Upper lobe of right lung (tissue), 1 donor: ENCODE measurements around the gene BAIAP2L1. TPM values are rescaled to one million over a fixed set of nuclear protein-coding genes. Genes with fewer than 3 reads are reported as not detected.

Source experiments
- ATAC-seq: fragments of 200-7000 bp; cut with Tn5 transposase; one replicate; pipeline ENCODE4 v1.9.1; 2020; ENCODE audit warnings: mild to moderate bottlenecking, moderate library complexity
- DNase-seq: peaks from one replicate; pipeline ENCODE4 v3.0.0-alpha.2; 2020
- H3K27ac ChIP-seq: fragments of 200-600 bp; one replicate; pipeline ENCODE4 v1.8.0; 2022
- H3K27me3 ChIP-seq: fragments of 200-600 bp; one replicate; pipeline ENCODE4 v1.8.0; 2022; ENCODE audit warnings: mild to moderate bottlenecking
- H3K36me3 ChIP-seq: fragments of 200-600 bp; one replicate; pipeline ENCODE4 v1.8.0; 2022
- H3K4me1 ChIP-seq: fragments of 200-600 bp; one replicate; pipeline ENCODE4 v1.8.0; 2022
- H3K4me3 ChIP-seq: fragments of 200-600 bp; one replicate; pipeline ENCODE4 v1.8.0; 2022; ENCODE audit warnings: mild to moderate bottlenecking
- H3K9me3 ChIP-seq: fragments of 200-600 bp; one replicate; pipeline ENCODE4 v1.8.0; 2022
- intact Hi-C: fragments of 100-400 bp; cut with DNase I; formaldehyde crosslinking; loops from one replicate; pipeline ENCODE4 v1.11.0; 2022
- total RNA-seq: library from RNA; stranded (reverse); fragmentation: NEBNext Ultra II Directional; extraction: Animal tissue kit (Norgen Biotek cat#: 25700); gene quantifications from one replicate; pipeline ENCODE4 v1.2.1, GENCODE V29; 2021
- TF ChIP-seq, protein P1 (sequence below): fragments of 200-600 bp; IDR thresholded peaks from one replicate; pipeline ENCODE4 v1.8.0; 2022; ENCODE audit warnings: antibody characterized with exemption
- donor health status: DM: no; HTN: yes; CAD: no; lungs with severe emphysema.

BAIAP2L1 gene
- total RNA-seq, 1 donor from 2014 or later = 22.9 TPM

DNA sequence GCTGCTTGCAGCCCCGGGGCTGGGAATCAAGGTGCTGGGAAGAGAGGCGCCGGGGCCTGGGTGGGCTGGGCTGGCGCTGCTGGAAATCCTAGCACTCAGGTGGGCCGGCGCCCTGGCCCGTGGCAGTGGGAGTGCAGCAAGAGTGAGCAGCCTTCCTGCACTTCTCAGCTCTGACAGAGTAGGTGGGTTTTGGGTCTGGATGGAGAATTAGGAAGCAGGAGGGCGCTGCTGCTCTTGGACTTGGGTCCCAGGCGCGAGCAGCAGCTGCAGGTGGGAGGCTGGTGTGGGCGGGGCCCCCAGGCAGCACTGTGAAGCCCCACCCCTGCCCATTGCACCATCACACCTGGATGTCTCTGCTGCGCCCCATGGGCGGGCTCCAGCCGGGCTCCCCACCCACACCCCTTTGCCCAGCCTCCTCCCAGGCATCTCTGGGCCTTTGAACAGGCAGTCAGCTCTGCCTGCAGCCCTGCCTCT lies 113.4 kb downstream of the BAIAP2L1 start:
- Histone ChIP-seq H3K9me3 (no peaks in the 10 kb centered on the region), H3K4me1 (peaks cover 51% of the 10 kb centered on the region), H3K27ac (peak overlapping the region; percentile 96), H3K27me3 (no peaks in the 10 kb centered on the region), H3K4me3 (peak overlapping the region; percentile 88), H3K36me3 (peaks cover 55% of the 10 kb centered on the region)
- TF ChIP-seq, protein P1, sequence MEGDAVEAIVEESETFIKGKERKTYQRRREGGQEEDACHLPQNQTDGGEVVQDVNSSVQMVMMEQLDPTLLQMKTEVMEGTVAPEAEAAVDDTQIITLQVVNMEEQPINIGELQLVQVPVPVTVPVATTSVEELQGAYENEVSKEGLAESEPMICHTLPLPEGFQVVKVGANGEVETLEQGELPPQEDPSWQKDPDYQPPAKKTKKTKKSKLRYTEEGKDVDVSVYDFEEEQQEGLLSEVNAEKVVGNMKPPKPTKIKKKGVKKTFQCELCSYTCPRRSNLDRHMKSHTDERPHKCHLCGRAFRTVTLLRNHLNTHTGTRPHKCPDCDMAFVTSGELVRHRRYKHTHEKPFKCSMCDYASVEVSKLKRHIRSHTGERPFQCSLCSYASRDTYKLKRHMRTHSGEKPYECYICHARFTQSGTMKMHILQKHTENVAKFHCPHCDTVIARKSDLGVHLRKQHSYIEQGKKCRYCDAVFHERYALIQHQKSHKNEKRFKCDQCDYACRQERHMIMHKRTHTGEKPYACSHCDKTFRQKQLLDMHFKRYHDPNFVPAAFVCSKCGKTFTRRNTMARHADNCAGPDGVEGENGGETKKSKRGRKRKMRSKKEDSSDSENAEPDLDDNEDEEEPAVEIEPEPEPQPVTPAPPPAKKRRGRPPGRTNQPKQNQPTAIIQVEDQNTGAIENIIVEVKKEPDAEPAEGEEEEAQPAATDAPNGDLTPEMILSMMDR = no peak
- peak; percentile 50 for ATAC-seq
- intact Hi-C loops = no loop called here
- peak; percentile 88 for DNase-seq

DNA sequence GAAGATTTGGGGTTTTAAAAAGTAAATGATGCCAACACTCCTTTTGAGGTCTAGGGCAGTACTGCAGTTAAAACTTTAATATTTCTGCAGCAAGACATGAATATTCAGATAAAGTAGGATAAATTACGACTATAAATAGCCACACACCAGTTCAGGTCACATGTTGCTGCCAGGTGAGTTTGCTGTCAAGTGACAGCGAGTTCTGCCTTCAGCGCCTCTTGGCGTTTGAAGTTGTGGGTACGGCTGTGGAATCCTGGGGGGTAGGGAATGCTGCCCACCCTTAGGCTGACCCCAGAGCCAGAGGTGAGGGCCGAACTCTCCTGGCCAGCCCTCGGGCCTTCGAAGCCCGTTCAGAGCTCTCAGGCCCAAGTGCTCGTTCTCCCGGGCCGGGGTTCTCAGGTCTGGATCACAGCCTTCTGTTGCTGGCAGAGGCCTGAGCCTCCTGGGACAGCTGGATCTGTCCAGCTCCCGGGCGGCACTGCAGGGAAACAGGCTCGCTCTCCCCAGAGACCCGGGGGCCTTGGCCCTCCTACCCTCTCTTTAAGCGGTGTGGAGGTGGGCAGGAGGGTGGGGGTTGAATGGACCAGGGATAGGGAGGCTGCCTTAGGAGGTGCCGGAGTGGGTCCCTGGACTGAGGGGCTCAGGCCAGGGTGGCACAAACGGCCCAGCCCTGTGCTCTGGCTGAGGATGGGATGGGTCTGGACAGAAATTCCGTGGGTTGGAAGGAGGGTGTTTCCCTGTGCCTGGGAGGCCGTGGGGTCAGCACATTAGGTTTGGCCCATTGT lies 114.0 kb downstream of the BAIAP2L1 start:
- H3K27ac ChIP-seq = peak overlapping the region; percentile 96
- peaks cover 51% of the 10 kb centered on the region for H3K4me1 ChIP-seq
- peak; percentile 65 for DNase-seq
- no peaks in the 10 kb centered on the region for H3K27me3 ChIP-seq
- H3K9me3 ChIP-seq = no peaks in the 10 kb centered on the region
- H3K36me3 ChIP-seq = peaks cover 49% of the 10 kb centered on the region
- no peak for ATAC-seq
- intact Hi-C loops = no loop called here
- peak overlapping the region; percentile 88 for H3K4me3 ChIP-seq
- TF ChIP-seq, protein P1 = no peak

DNA sequence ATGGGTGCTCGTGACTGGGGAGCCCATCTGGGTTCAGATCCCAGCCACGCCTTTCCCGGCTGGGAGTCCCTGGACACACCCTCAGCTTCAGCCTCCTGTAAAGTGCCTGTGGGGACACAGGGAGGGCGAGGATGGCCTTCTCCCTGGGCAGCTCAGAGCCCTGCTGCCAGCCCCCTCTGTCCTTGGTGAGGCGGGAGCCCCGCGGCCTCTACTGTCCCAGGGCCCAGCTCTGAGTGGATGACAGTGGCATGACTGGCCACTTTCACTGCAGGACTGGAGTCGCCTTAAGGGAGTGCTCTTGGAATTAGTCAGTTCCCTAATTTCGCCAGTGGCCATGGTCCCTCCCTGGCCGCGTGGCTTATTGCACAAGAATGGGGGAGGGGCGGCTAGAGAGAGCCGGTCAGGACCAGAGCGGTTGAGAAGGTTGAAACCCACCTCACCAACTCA lies 114.8 kb downstream of the BAIAP2L1 start:
- ATAC-seq (peak; percentile 5), DNase-seq (peak; percentile 87)
- Histone ChIP-seq H3K27me3 (no peaks in the 10 kb centered on the region), H3K36me3 (peaks cover 41% of the 10 kb centered on the region), H3K27ac (peak overlapping the region; percentile 96), H3K4me3 (peak overlapping the region; percentile 88), H3K9me3 (no peaks in the 10 kb centered on the region), H3K4me1 (peaks cover 51% of the 10 kb centered on the region)
- TF ChIP-seq, protein P1 = no peak
- intact Hi-C loops = no loop called here

DNA sequence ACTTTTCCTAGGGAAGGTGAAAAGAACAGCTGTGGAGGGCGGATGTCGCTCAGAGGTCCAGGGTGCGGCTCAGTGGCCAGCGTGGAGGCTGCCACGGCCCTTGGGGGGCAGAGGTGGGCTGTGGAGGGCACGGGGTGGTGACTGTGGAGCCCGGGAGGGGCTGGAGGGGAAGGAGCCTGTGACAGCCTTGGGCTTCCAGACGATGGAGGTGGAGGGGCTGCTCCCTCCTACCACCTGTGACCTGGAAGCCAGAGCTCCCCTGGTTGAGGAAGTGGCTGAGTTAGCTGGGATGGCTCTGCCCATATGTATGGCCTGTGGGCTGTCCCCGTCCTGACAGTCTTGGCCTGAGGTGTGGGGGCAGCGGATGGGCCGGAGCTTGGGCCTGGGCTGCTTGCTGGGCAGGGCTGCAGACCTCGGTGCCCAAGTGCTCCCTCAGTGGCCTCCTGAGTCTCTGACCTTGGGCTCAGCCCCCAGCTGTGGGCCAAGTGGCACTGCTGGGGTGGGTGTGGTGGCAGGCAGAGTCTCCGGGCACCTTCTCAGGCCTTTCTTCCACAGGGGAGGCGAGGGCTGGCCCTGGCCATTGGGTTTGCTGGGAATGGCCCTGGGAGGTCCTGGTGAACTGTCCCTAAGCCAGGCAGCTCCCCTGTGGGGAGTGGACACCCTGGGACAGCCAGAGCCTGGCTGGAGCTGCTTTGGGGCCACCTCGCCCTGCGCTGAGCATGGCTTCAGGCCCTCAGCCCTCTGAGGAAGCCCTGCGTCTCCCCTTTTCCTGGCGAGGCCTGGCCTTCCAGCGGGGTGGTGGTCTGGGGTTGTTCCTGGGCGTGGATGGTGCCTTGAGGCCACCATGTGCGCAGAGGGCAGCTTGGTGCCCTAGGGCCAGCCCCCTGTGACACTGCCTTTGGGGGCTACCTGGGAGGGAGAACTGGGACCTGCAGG lies 115.5 kb downstream of the BAIAP2L1 start:
- peak overlapping the region; percentile 88 for H3K4me3 ChIP-seq
- H3K27ac ChIP-seq = peak overlapping the region; percentile 96
- no peak for ATAC-seq
- TF ChIP-seq, protein P1 = no peak
- intact Hi-C loops = no loop called here
- H3K27me3 ChIP-seq = no peaks in the 10 kb centered on the region
- no peaks in the 10 kb centered on the region for H3K9me3 ChIP-seq
- DNase-seq = no peak
- H3K4me1 ChIP-seq = peaks cover 56% of the 10 kb centered on the region
- H3K36me3 ChIP-seq = peaks cover 34% of the 10 kb centered on the region

DNA sequence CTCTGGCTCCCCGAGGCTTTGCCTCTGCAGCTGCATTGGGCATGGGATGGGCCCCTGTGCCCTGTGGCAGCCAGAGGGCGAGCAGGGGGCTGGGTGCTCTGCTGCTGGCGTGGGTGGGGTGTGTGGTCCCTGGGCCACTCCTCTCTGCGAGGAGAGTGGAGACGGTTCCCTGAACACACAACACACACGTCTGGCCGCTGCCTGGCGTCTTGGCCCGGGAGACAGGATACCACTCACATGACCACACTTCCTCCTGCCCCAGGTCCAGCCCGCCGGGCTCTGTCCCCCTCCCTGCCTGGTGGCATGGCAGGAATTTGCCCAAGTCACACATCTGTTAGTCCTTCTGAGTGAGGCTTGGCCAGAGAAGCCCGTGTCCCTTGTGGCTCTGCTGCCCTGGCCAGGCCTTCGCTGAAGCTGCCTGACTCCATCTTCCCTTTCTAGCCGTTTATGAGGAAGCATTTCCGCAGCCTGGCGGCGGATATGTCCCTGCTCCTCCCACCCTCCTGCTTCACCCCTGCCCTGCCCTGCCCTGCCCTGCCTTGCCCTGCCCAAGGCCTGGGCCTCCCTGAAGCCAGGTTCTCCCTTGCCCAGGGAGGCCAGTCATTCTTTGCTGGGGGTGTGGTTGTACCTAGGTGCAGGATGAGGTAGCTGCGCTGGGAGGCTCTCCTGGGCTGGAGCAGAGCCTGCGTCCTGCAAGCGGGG lies 116.4 kb downstream of the BAIAP2L1 start:
- TF ChIP-seq, protein P1 = no peak
- H3K9me3 ChIP-seq = no peaks in the 10 kb centered on the region
- DNase-seq (peak; percentile 93), ATAC-seq (peak; percentile 65)
- H3K4me3 ChIP-seq = peak overlapping the region; percentile 88
- peaks cover 34% of the 10 kb centered on the region for H3K36me3 ChIP-seq
- H3K27ac ChIP-seq = peak overlapping the region; percentile 96
- intact Hi-C loops = no loop called here
- no peaks in the 10 kb centered on the region for H3K27me3 ChIP-seq
- H3K4me1 ChIP-seq = peaks cover 55% of the 10 kb centered on the region
